Stromal cell of bone marrow (primary cell): ENCODE results near the gene PRKN.

ENCODE experiments used
- DNase-seq: peaks from one replicate; pipeline ENCODE4 v3.0.0-alpha.2; 2012; ENCODE audit warnings: low read depth

The PRKN gene

DNA sequence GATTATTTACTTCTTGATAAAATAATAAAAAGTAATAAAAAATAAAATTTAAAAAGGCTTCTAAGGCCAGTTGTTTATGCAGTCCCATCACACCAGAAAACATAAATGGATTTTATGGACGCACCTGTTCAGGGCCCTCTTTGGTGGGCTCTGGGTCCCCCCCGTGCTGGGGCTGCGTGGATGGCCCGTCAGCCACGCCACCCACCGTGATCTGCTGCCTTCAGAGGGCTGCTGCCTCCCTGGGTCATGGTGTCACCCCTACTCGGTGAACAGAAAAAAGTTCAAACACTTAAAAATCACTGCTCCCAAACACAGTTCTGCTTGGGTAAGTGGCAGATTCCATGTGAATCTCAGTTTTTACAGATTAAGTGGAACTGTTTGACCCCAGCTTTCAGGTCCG lies 1006.1 kb downstream of the PRKN start:
- DNase-seq = no peak

DNA sequence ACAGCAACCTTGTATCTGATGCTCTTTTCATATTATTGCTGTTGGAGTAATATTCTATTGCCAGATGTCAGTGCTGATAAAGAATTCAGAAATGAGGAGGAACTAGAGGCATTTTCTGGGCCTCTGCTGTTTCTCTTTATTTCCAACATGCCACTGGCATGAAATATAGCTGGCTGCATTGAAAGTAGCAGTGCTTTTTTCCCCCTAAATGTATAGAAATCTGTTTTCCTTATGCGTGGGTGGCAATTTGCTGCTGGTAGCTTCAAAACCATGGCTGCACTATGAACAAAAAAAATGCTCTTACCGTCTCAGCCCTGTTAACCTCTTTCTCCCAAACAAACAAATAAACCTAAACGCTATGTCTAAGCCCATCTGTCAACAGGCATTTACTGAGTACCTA lies 1011.4 kb downstream of the PRKN start:
- DNase-seq = no peak

DNA sequence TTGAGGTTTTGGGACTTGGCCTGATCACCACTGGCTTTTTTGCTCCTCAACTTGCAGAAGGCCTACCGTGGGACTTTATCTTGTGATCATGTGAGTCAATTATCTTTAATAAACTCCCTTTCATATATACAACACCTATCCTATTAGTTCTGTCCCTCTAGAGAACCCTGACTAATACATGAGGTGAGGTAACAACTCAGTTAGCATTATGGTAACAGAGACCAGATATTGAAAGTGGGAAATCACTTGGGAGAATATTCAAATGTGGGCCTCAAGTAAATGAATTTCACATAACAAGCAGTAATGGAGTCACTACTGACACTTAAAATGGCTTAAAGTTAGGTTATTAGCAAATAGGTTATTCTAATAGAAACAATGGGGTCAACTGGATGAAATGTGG lies 1015.6 kb downstream of the PRKN start:
- DNase-seq = no peak

DNA sequence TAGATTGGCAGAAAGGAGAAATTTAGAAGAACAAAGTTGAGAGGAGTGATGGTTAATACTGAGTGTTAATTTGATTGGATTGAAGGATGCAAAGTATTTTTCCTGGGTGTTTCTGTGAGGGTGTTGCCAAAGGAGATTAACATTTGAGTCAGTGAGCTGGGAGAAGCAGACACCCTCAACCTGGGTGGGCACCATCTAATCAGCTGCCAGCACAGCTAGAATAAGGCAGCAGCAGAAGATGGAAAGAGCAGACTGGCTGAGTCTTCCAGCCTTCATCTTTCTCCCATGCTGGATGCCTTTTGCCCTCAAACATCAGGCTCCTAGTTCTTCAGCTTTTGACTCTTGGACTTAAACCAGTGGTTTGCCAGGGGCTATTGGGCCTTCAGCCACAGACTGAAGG lies 1016.1 kb downstream of the PRKN start:
- no peak for DNase-seq

DNA sequence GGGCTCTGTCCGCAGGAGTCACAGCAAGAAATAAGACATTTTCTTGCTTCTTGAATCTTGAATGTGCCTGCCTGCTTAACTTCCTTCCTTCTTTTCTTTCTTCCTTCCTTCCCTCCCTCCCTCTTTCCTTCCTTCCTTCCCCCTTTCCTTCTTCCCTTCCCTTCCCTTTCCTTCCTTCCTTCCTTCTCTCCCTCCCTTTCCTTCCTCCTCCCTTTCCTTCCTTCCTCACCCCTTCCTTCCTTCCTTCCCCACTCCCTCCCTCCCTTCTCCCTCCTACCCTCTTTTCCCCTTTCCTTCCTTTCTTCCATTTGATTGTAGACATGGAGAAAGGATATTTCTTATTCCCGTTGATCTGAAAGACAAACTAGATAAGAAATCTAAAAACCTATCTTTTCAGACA lies 1016.9 kb downstream of the PRKN start:
- DNase-seq = no peak

DNA sequence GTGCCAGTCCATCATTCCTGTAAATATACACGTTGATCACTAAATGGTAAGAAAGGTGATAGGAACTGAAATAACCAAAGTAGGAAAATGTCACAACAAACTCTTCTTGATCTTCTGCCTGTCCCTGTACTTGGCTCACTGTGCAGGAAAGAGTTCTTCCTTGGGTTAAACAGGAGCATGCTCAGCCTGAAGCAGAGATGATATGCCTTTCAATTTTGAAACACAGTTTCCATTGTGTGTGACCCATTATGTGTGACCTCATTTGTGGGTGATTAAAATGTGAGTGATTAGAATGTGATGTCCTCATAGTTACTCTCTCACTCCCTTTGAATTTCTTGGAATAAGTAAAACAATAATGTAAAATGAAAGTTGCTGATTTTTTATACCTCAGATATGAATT lies 1026.5 kb downstream of the PRKN start:
- DNase-seq = no peak

DNA sequence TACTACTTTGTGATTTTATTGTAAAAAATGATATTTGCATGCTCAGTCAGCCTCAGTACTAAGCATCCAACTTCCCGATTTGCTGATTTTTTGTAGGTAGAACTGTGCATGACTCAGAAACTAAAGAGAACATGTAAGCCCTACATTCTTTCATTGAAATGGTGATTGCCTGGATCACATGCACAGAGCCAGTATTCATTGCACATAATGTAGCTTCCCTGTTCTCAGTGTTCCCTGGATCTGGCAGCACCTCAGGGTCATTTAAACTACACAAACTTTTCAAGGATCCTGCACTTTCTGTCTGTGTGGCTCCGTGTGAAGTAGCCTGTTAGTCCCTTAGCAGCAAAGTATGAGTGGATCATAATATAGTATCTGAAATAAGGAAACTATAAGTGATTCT lies 1030.8 kb downstream of the PRKN start:
- no peak for DNase-seq

DNA sequence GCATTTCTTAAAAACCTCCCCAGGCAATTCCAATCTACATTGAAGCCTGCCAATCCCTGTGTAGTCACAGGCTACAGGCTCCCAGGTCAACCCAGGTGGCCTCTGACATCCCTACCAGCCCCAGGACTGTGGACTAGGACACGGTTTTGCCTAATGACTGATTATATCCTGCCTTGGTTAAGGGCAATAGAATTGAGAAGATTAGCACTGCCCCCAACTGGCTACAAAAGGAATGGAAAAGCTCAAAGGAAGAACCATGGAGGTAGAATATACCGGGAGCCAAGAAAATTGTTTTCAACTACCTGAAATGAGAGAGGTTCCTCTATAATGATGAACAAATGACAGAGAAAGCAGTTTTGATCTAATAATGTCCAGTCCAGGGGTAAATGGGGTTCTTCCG lies 1032.6 kb downstream of the PRKN start:
- peak; percentile 9 for DNase-seq

DNA sequence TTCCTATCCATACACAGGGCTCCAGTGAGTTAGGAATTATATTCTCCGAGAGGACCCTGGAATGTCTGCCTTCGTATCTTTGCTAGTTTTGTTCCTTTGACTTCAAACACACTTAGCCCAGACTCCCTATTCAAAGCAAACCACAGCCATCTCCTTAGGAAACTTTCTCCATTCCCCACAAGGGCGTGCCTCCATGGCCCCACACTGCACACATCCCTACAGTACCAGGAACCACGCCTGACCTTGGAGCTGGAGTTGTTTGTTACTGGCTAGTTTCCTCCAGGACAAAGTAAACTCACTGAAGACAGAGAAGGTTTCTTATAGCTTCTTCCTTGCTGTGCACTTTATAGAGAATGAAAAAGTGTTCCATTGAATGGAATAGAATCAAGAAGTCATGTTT lies 1040.9 kb downstream of the PRKN start:
- no peak for DNase-seq

DNA sequence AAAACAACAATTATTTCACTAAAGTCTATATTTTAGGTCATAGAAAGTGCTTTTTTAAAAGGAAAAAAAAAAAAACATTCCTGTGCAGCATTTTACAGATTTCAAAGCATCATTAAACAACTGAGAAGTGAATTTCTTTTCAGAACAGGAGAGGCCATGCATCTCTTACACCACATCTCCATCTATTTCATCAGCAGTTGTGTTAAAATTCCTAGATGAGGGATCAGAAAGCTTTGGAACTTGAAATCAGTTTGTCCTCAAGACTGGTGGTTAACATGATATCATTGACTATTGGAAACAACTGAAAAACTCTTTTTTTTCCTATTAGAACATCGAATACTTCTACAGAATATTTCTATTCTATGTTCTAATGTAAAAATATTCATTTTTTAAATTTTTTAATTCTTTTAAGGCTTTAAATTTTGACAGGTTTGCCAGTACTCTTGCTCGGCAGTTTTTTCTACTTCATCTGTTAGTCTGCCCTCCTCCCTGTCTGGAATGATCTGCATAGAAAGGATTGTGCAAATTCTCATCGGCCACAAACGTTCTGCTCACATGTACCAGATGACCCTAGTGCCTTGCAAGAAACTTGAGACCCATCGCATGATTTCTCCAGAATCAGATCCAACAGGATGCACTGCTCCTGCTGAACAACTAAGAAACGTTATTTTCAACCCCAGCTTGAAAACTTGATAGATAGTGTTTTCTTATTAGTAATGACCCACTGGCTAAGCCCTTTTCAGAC lies 1042.7 kb downstream of the PRKN start:
- no peak for DNase-seq

DNA sequence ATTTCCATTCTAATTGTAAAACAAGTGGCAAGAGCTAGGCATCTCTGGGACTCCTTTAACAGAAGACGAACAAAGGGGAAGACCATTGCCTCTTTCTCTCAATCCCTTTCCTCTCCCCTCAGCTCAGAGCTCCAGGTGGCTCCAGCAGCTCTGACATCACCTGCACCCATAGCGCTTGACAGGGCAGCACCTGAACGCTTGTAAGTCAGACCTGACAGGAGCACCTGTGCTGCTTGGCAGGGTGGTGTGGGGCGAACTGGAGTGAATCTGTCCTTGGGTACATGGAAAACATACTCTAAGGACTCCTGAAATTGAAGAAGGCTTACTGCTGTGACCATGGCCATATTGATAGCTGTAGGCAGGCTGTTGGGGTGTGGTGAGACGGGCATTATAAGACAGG lies 1044.2 kb downstream of the PRKN start:
- DNase-seq = no peak

DNA sequence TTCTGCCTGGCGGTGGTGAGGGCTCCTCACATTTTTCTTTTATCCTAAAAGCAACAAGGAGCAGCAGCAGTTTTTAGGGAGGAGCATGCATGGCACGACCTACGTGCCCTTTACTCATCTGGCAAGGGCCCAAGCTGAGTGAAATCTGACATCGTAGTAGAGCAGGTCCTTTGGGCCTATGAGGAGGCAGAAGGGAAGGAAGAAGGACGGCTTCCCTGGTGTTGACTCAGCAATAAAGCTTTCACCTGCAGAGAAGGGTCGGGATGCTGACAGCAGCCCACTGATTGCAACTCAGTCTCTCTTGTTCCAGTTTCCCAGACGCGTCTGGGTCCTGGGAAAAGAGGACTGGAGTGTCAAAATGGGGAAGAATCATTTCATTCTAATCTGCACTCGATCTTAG lies 1044.6 kb downstream of the PRKN start:
- no peak for DNase-seq

DNA sequence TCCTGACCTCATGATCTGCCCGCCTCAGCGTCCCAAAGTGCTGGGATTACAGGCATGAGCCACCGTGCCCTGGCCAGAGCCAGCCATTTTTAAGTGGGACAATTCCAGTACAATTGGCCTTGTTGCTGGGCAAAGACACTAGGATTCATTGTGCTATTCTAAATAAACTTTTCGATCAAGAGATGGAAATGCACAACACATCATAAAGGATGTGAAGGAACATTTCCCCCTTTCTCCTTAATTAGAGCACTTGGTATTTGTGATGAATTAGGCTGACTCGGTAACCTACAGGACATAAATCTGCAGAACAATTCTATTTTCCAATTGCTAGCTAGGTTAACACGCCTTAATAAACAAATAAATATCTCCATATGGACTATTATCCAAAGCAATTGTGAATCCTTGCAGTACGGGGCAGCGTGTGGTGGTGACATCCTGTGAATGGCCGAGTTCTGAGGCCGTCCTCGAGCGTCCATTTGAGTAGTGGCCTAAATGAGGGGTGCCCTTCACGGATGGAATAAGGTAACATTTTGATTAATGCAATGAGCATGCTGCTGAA lies 1047.5 kb downstream of the PRKN start:
- DNase-seq = no peak

DNA sequence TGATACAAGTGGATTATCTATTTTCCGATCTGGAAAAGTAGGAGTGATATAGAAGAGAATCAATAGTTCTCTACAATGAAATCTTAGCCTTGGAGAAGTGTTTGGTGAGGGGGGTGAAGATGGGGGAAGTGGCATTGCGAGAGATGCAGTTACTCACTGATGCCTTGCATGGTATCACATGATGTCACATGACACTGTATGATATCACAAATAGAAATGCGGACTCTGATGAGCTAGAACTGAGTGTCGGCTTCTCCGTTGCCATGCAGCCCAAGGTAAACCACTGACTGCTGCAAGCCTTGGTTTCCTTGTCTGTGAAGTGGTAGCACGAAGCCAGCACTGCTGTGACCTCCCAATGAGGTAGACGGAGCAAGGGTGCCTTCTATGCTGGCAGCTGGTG lies 1050.4 kb downstream of the PRKN start:
- no peak for DNase-seq

DNA sequence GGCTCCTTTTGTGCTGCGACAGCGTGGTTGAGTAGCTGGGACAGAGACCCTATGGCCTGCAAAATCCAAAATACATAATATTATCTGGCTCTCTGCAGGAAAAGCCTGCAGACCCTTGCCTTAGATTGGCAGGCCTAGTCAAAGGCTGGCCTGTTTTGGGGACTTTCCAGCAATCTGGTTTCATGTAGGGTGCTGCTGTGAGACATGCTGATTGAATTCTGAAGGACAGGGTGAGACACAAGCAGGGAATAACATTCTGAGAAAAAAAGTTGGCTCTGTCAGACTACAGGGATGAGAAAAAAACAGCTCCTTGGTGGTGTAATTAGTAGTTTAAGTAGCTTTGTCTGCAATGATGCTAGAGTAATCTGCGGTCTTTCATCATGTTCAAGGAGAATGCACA lies 1051.0 kb downstream of the PRKN start:
- no peak for DNase-seq

DNA sequence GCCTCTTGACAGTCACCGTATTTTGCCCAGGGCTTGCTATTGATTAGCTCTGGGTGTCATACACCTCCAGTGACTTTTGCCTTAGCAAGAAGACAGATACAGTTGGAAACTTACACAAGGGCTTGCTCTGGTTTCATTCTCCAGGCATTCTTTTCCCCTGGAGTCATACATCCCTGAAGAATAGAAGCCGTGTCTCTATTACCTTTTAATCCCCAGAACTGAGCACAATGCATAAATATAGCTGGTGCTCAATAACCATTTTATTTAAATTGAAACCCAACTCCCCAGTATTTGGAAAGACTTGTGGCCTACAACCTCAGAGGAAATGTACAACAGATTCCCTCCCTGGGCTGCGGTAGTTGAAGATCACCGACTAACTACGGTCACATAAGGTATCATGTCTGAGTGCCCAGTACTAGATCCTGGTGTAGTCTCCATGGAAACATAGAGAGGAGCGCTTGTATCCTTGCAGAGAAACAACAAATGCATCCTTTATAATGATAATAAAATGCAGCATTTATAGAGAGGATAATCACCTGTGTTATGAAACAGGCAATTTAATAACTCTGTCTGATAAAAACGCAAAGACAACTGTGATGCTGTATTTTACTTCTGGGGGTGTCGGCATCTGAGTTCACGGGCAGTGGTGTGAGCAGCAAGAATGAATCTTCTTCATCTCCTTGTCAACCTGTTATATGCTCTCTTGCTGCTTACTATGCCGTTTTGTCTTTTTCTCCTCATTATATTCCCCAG lies 1052.5 kb downstream of the PRKN start:
- DNase-seq = no peak

DNA sequence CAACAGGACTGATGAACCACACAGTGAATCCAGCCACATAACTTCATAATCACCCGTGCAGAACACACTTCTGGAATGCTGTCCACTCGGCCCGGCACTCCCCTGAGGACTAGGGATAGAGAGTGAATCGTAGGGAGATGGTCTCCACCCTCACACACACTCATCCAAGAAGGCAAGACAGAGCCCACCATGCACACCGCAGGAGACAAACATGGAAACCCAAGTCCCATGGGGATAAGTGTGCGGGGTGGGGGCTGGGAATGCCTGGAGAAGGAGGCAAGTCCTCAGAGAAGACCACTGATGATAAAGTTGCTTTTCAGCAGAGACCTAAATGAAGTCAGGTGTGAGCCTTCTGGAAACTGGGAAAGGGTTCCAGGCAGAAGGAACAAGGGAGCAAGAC lies 1054.5 kb downstream of the PRKN start:
- DNase-seq = no peak

DNA sequence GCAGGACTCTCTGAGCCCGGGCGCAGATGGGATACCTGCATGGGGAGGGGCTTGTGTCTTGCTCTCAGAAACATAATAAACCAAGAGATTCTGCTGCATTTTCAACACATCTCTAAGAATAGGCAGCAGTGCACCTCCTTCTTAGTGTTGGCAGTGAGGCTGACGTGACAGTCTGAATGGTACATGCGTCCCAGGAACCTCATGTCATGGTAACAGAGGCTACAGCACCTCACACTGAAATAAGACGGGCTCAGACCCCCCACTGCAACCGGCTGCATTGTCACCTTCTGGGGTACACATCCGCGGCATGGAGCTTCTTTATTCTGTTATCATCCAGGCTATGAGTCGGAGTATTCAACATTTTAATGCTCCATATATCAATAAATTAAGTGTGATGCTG lies 1056.4 kb downstream of the PRKN start:
- no peak for DNase-seq

DNA sequence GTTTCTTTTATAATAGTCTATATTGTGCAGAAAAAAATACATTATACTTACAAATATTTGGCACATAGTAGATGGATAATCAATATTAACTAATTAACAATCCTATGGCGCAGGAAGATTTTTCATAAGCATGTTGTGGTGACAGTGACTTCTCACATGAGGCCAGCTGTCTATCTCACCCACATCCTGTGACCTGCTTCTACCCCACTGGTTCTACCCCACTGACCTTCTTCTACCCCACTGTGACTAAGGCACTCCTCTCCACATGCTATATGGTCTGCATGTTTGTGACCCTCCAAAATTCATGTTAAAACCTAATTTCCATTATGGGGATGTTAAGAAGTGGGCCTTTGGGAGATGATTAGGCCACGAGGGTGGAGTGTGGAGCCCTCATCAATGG lies 1058.9 kb downstream of the PRKN start:
- no peak for DNase-seq

DNA sequence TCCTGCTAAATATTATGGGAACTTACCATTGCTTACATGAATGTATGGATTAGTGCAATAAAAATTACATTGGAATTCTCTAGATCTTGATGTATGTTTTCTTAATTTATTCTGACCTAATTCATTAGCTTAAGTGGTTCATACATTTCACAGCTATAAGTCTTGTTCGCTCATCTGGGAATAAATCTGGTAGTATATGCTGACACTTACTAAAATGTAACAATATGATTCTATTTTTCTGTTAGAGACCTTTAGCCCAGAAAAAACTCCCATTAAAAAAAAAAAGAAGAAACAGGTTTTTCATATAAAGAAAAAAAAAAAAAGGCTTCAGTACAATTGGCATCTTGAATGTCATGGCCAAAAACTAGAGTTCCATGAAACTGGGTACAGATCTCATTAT lies 1059.6 kb downstream of the PRKN start:
- no peak for DNase-seq

DNA sequence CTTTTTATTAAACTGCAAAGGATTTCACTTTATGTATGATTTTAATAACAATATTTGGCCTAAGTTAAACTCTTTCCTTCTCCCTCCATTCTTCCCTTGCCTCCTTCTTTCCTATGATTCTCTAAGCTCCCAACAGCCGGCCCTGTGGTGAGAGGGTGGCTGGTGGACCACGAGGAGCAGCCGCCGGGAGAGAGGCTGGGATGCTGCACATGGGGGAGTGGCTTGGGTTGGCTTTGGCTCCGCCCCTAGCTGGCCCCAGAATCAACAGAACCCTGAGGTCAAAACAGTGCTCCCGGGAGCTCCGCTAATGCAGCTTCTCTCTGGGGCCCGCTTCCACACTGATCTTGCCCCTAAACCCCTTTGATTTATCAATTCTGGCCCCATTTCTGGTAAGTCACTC lies 1063.9 kb downstream of the PRKN start:
- DNase-seq = no peak

DNA sequence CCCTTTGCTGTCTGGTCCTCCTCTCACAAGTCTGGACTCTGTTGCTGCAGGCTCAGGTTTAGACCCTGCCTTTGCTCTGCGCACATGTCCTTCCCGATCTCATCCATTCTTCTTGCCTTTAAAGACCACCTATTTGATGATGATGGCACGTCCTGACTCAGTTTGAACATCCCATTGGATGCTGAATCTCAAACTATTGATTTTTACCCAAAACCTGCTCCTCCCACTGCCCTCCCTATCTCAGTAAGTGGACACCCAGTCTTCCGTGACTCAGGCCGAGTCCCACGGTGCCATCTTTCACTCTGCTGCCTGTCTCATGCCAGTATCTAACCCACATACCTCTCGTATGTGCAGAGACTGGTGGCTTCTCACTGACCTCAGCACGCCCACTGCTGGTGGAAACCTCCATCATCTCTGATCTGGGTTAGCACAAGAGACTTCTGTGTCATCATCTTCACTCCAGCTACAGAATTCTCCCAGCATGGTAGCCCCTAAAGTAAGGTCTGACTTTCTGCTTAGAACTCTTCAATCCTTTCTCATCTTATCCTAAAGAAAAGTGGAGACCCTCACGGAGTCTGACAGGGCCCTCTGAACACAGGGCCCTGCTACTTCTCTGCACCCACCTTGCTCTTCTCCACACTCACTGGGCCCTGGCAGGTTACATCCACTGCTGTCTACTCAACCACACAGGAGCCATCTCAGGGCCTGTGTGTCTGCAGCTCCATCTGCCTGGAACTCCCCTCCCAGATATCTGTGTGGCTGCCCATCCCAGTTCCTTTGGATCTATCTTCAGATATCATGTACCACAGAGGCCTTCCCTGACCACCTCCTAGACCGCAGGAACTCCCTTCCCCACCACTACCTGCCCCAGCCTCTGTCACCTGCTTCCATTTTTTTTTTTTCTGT lies 1066.6 kb downstream of the PRKN start:
- DNase-seq = no peak

DNA sequence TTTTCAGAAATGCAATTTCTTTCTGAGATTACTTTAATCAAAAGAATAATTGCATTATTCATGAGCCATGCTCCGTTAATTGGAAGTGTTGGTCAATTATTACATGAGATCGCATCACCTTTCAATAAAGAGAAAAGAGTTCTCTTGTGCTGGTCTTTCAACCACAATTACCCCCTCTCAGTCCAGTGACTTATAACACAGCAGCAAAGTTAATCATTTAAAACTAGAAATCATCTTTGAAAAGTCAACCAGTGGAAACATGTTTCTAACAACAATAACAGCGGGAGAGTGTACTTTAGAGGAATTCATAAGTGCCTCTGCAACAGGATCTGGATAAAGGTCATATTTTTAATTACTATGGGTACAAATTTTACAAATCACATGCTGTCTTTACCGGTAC lies 1069.4 kb downstream of the PRKN start:
- no peak for DNase-seq
